Adipocyte (in vitro differentiated cells): ENCODE results near the gene ATP9A.

ENCODE experiments used
- DNase-seq: peaks from one replicate; pipeline ENCODE4 v3.0.0-alpha.2; 2015; ENCODE audit warnings: low read depth
- H3K27me3 ChIP-seq: replicated peaks from 2 replicates; pipeline ENCODE4 v1.7.0; 2013; ENCODE audit warnings: mild to moderate bottlenecking, low read length, moderate library complexity; ENCODE audit not compliant: control insufficient read depth, insufficient read depth
- H3K36me3 ChIP-seq: 2 replicates; pipeline ENCODE4 v1.7.0; 2013; ENCODE audit warnings: low read length, mild to moderate bottlenecking, moderate library complexity; ENCODE audit not compliant: control insufficient read depth, insufficient read depth, severe bottlenecking
- H3K4me1 ChIP-seq: 2 replicates; pipeline ENCODE4 v1.7.0; 2013; ENCODE audit warnings: mild to moderate bottlenecking, low read length, moderate library complexity; ENCODE audit not compliant: control insufficient read depth, insufficient read depth
- H3K4me3 ChIP-seq: 2 replicates; pipeline ENCODE4 v1.7.0; 2013; ENCODE audit warnings: mild to moderate bottlenecking, low read length, moderate library complexity
- H3K9ac ChIP-seq: 2 replicates; pipeline ENCODE4 v1.7.0; 2013; ENCODE audit warnings: mild to moderate bottlenecking, low read length, moderate library complexity
- H3K9me3 ChIP-seq: 2 replicates; pipeline ENCODE4 v1.7.0; 2013; ENCODE audit warnings: mild to moderate bottlenecking, low read length, moderate library complexity; ENCODE audit not compliant: control insufficient read depth

ATP9A gene

GRCh38 chr20:51602131-51602530 lies 166.1 kb downstream of the ATP9A start:
- Histone ChIP-seq H3K36me3 (peaks cover 76% of the 10 kb centered on the region), H3K27me3 (no peaks in the 10 kb centered on the region), H3K9ac (no peak overlapping the region)

GRCh38 chr20:51600950-51601349 lies 167.2 kb downstream of the ATP9A start:
- Histone ChIP-seq H3K9me3 (no peaks in the 10 kb centered on the region), H3K4me1 (no peaks in the 10 kb centered on the region), H3K4me3 (no peak overlapping the region), H3K27me3 (no peaks in the 10 kb centered on the region), H3K36me3 (peaks cover 70% of the 10 kb centered on the region), H3K9ac (no peak overlapping the region)
- no peak for DNase-seq

More at GRCh38 chr20:51602131-51602530, 166.1 kb downstream of the ATP9A start:
- Histone ChIP-seq H3K4me3 (no peak overlapping the region), H3K9me3 (no peaks in the 10 kb centered on the region), H3K4me1 (no peaks in the 10 kb centered on the region)
- no peak for DNase-seq

- H3K4me1 ChIP-seq = peaks cover 5% of the 10 kb centered on the region
- DNase-seq = no peak
- no peaks in the 10 kb centered on the region for H3K9me3 ChIP-seq
- no peaks in the 10 kb centered on the region for H3K27me3 ChIP-seq
- H3K4me3 ChIP-seq = no peak overlapping the region
- H3K9ac ChIP-seq = no peak overlapping the region
- H3K36me3 ChIP-seq = peaks cover 65% of the 10 kb centered on the region
These were observed 168.2 kb downstream of the ATP9A start for GRCh38 chr20:51600016-51600420.

GRCh38 chr20:51598556-51598955 lies 169.6 kb downstream of the ATP9A start:
- H3K9ac ChIP-seq = no peak overlapping the region

GRCh38 chr20:51597389-51598231 lies 170.6 kb downstream of the ATP9A start:
- Histone ChIP-seq H3K27me3 (no peaks in the 10 kb centered on the region), H3K4me1 (peaks cover 17% of the 10 kb centered on the region), H3K9me3 (no peaks in the 10 kb centered on the region), H3K4me3 (no peak overlapping the region), H3K9ac (no peak overlapping the region), H3K36me3 (peaks cover 46% of the 10 kb centered on the region)
- DNase-seq = no peak

More at GRCh38 chr20:51598556-51598955, 169.6 kb downstream of the ATP9A start:
- Histone ChIP-seq H3K9me3 (no peaks in the 10 kb centered on the region), H3K4me1 (peaks cover 17% of the 10 kb centered on the region), H3K4me3 (no peak overlapping the region), H3K36me3 (peaks cover 52% of the 10 kb centered on the region), H3K27me3 (no peaks in the 10 kb centered on the region)
- no peak for DNase-seq

- H3K4me1 ChIP-seq = peaks cover 17% of the 10 kb centered on the region
- H3K36me3 ChIP-seq = peaks cover 41% of the 10 kb centered on the region
- no peak overlapping the region for H3K4me3 ChIP-seq
- no peaks in the 10 kb centered on the region for H3K9me3 ChIP-seq
- peak; percentile 35 for DNase-seq
- no peak overlapping the region for H3K9ac ChIP-seq
- no peaks in the 10 kb centered on the region for H3K27me3 ChIP-seq
These were observed 171.4 kb downstream of the ATP9A start for GRCh38 chr20:51596668-51597388.

- no peak for DNase-seq
- no peaks in the 10 kb centered on the region for H3K27me3 ChIP-seq
These were observed 172.4 kb downstream of the ATP9A start for GRCh38 chr20:51595744-51596143.

GRCh38 chr20:51595058-51595532 lies 173.1 kb downstream of the ATP9A start:
- no peaks in the 10 kb centered on the region for H3K9me3 ChIP-seq
- DNase-seq = peak; percentile 97
- H3K9ac ChIP-seq = peak overlapping the region; percentile 13
- peaks cover 23% of the 10 kb centered on the region for H3K36me3 ChIP-seq
- no peaks in the 10 kb centered on the region for H3K27me3 ChIP-seq
- no peak overlapping the region for H3K4me3 ChIP-seq
- peaks cover 17% of the 10 kb centered on the region for H3K4me1 ChIP-seq

More at GRCh38 chr20:51595744-51596143, 172.4 kb downstream of the ATP9A start:
- no peak overlapping the region for H3K4me3 ChIP-seq
- peaks cover 17% of the 10 kb centered on the region for H3K4me1 ChIP-seq
- H3K9me3 ChIP-seq = no peaks in the 10 kb centered on the region
- peaks cover 30% of the 10 kb centered on the region for H3K36me3 ChIP-seq
- no peak overlapping the region for H3K9ac ChIP-seq

GRCh38 chr20:51594236-51595057 lies 173.7 kb downstream of the ATP9A start:
- peak overlapping the region; percentile 13 for H3K9ac ChIP-seq
- no peaks in the 10 kb centered on the region for H3K9me3 ChIP-seq
- H3K27me3 ChIP-seq = no peaks in the 10 kb centered on the region
- DNase-seq = peak; percentile 18
- H3K36me3 ChIP-seq = peaks cover 17% of the 10 kb centered on the region
- H3K4me3 ChIP-seq = no peak overlapping the region
- H3K4me1 ChIP-seq = peaks cover 17% of the 10 kb centered on the region

- Histone ChIP-seq H3K4me3 (no peak overlapping the region), H3K36me3 (peaks cover 9% of the 10 kb centered on the region), H3K9ac (no peak overlapping the region), H3K4me1 (peaks cover 17% of the 10 kb centered on the region), H3K27me3 (no peaks in the 10 kb centered on the region), H3K9me3 (no peaks in the 10 kb centered on the region)
- DNase-seq = no peak
These were observed 174.6 kb downstream of the ATP9A start for GRCh38 chr20:51593584-51593983.
